ENCODE measurements around the gene TCF12.

TCF12 gene

DNA sequence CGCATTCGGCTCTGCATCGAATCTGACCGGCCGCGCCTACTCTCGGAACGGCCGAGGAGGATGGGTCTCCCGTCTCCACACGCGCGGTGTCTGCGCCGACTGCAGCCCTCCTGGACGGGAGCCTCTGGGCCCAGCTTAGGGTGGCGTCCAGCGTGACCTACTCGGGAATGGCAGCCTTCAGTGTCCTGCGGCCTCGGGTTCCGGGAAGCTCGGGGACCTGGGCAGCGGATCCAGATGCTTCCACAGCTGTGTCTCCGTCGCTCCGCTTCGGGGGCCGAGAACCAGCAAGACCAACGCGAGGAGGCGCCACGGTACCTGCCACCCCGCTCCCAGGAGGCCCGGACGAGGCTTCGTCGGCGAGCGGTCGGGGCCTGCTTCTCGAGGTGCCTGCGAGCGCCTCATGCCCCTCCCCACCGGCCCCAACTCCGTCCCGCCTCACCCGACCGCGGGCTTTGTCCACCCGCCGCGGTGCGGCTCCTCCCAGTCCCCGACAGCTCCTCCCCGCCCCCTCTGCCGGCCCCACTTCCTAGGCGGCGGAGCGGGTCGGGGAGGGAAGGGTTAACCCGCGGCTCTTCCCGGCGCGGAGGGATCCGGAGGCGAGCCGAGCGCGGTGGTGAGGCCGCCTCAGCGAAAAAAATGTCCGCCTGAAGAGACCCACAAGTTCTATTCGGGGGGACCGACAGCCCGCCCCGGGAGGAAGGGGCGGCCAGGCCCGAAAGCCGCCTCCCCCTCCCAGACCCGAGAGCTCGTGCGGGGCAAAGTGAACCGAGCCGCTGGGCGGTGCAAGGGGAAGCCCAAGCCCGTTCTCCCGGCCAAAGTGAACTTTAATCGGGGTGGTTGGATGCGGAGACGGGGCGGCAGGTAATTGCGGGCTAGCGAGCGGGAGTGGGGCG is at the start of gene TCF12:
TSS of gene TCF12 (plus strand) at position 599 of the 893 bp plus-strand sequence. CDS start 1,270 bp downstream, outside the sequence.
- peak; percentile 94 for DNase-seq

DNA sequence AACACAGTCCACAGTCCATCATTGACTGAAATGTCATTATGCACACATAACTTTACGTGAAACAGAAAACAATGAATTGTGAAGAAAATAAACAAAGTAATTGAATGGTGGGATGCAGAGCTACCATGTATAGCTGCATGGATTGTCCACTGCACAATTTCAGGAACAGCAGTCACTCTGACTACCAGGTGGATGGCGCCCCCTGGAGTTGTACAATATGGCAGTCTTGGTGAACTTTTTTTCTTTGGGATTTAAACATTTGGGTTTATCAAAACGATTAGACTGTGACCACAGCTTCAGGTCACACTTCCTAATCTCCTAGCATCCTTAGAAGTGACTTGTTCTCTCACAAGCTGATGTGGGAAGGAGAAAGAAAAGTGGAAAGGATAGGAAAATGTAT is 48.9 kb upstream of the TCF12 start:
- DNase-seq, result peak; percentile 11

DNA sequence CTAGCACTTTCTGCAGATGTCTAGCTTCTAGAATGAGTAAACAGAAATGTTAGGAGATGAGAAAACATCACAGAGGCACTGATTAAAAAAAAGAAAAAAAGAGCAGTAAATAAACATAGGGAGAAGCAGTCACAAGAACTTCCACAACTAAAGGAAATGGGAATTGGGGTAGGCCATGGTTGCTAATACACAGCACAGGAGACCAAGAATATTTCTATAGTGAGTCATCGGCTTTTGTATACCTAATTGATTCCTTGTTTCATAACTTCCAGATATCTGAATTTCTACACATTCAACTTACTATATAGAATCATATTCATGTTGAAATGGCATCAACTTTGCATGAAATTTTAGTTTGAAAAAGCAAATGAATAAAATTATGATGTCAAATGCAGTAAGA is 47.3 kb upstream of the TCF12 start:
- DNase-seq, result no peak

- DNase-seq, result no peak
These were observed 46.6 kb upstream of the TCF12 start for GRCh38 chr15:56871867-56872266.

GRCh38 chr15:56877255-56877970 is 41.0 kb upstream of the TCF12 start:
- no peak for DNase-seq

DNA sequence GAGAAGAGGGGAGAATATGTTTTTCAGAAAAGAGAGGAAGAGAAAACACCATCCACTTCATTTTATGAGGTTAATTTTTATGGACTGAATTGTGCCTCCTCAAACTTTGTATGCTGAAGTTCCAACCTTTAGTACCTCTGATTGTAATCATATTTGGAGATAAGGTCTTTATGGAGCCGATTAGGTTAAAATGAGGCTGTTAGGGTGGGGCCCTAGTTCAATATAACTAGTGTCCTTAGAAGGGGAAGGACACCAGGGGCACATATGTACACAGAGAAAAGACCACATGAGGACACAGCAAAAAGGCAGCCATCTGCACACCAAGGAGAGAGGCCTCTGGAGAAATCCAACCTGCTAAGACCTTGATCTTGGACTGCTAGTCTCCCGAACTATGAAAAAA is 38.9 kb upstream of the TCF12 start:
- DNase-seq, result no peak

DNA sequence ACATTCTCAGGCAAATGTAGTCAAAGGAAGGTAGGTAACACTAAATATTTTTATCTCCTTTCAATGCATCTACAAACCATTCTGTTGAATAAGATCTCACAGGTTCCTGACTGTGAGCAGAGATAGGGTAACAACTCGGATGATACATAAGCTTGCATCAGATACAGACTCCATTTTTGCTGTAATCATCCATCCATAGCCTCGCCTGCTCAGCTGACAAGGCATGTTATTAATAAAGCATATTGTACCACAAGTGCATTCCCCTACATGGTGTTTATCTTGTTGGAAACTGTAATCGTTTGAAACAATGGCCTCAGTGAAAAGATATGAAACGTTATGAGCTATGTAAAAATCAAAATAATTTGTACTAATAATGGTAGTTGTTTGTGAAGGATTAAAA is 35.4 kb upstream of the TCF12 start:
- DNase-seq, result no peak

DNA sequence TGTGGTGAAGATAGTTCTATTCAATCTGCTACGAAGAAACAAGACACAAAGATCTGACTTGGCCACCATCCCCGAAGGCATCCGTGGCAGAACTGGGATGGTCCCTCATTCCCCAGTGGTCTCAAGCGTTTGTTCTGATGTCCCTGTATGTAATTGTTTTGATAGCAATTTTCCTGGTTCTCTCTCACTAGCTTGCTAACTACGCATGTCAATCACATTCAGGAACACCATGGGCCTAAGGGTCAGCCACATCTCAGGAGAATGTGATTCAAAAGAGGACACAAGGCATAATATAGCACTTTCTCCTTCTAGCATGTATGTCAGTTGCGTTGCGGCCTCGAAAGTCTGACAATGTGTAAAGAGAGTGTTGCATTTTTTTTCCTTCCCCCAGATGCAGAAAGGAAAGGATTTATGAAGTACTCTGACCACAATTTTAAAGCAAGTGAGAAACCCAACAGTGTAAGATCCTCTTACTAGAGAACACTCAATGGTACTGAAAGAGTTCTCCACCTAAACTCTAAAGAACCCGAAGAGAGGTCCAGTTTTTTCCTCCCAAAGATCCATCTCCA is 32.0 kb upstream of the TCF12 start:
- no peak for DNase-seq

- peak; percentile 95 for DNase-seq
These were observed 31.3 kb upstream of the TCF12 start for GRCh38 chr15:56886932-56887781.

GRCh38 chr15:56887782-56888438 is 30.5 kb upstream of the TCF12 start:
- DNase-seq, result no peak

- DNase-seq, result no peak
These were observed 28.4 kb upstream of the TCF12 start for GRCh38 chr15:56890038-56890437.

- DNase-seq, result no peak
These were observed 26.5 kb upstream of the TCF12 start for GRCh38 chr15:56891852-56892440.

GRCh38 chr15:56892659-56893363 is 25.6 kb upstream of the TCF12 start:
- DNase-seq, result no peak

GRCh38 chr15:56893364-56893678 is 25.1 kb upstream of the TCF12 start:
- no peak for DNase-seq

DNA sequence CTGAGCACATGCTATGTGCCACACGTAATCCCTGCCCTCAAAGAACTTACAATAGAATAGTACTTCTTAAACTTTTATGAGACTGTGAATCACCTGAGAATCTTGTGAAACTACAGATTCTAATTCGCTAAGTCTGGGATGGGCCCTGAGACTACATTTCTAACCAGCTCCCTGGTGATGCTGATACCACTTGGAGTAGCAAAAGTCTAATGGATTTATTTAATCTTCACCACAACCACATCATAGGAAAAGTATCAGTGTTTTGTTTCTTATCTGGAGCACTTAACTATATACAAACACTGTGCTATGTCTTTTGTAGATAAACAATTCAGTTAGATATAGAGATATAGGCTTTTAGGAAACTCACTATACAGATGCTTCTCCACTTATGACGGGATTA is 23.8 kb upstream of the TCF12 start:
- no peak for DNase-seq

DNA sequence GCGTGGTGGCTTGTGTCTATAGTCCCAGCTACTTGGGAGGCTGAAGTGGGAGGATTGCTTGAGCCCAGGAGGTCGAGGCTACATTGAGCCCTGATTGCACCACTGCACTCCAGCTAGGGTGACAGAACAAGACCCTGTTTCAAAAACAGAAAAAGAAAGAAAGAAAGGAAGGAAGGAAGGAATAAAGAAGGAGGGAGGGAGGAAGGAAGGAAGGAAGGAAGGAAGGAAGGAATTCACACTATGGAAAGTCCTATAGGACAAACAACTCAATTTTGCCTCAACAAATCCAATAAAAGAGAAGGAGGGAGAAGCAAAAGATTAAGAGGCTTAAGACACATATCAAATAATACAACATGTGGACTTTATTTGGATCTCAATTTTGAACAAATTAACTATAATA is 16.5 kb upstream of the TCF12 start:
- DNase-seq, result no peak

GRCh38 chr15:56906766-56907165 is 11.7 kb upstream of the TCF12 start:
- DNase-seq, result no peak

GRCh38 chr15:56910801-56911200 is 7.6 kb upstream of the TCF12 start:
- no peak for DNase-seq

DNA sequence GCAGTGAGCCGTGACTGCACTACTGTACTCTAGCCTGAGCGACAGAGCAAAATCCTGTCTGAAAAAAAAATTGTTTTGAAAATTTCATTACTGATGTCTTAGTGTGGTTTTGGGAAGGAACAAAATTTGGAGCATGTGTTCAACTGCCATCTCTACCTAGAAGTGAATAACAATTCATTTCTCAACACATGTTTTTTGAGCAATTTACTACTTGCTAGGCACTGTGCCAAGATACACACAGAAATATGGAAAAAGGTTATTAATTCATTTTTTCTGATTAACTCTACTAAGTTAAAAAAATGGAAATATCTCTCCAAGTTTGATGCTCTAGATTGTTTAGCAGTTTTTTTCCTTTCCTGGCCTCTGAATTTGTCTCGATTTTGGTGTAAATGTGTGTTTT is 5.2 kb upstream of the TCF12 start:
- DNase-seq, result no peak

GRCh38 chr15:56913670-56914069 is 4.8 kb upstream of the TCF12 start:
- DNase-seq, result no peak

GRCh38 chr15:56915888-56916287 is 2.6 kb upstream of the TCF12 start:
- DNase-seq, result no peak
